Neural progenitor cell (in vitro differentiated cells): ENCODE results near the gene FNDC4. TPM values are rescaled to one million over a fixed set of nuclear protein-coding genes. Genes with fewer than 3 reads are reported as not detected.

Experiments used
- DNase-seq: peaks from one replicate; pipeline ENCODE4 v3.0.0-alpha.2; 2016; ENCODE audit warnings: low spot score
- H2AFZ ChIP-seq: fragments of 200-600 bp; sonication (generic); replicated peaks from 2 replicates; pipeline ENCODE4 v1.6.1; 2016; ENCODE audit warnings: antibody characterized with exemption
- H3F3A ChIP-seq: fragments of 200-600 bp; sonication (generic); 2 replicates; pipeline ENCODE4 v1.6.1; 2016; ENCODE audit warnings: antibody characterized with exemption, low read depth
- H3K27ac ChIP-seq: fragments of 200-600 bp; sonication (generic); 2 replicates; pipeline ENCODE4 v1.5.1; 2016; ENCODE audit warnings: mild to moderate bottlenecking
- H3K27me3 ChIP-seq: fragments of 200-600 bp; sonication (generic); 2 replicates; pipeline ENCODE4 v1.6.1; 2016; ENCODE audit warnings: mild to moderate bottlenecking, moderate library complexity
- H3K36me3 ChIP-seq: fragments of 200-600 bp; sonication (generic); 2 replicates; pipeline ENCODE4 v1.5.1; 2016
- H3K4me1 ChIP-seq: fragments of 200-600 bp; sonication (generic); 2 replicates; pipeline ENCODE4 v1.6.1; 2016; ENCODE audit warnings: mixed run types
- H3K4me2 ChIP-seq: fragments of 200-600 bp; sonication (generic); 2 replicates; pipeline ENCODE4 v1.6.1; 2016
- H3K4me3 ChIP-seq: fragments of 200-600 bp; sonication (generic); 2 replicates; pipeline ENCODE4 v1.5.1; 2016
- H3K79me2 ChIP-seq: fragments of 200-600 bp; sonication (generic); 2 replicates; pipeline ENCODE4 v1.6.1; 2016; ENCODE audit warnings: low read depth
- H3K9ac ChIP-seq: fragments of 200-600 bp; sonication (generic); 2 replicates; pipeline ENCODE4 v1.6.1; 2016
- H3K9me3 ChIP-seq: fragments of 200-600 bp; sonication (generic); 2 replicates; pipeline ENCODE4 v1.5.1; 2016; ENCODE audit warnings: low read depth
- H4K20me1 ChIP-seq: fragments of 200-600 bp; sonication (generic); 2 replicates; pipeline ENCODE4 v1.6.1; 2016; ENCODE audit warnings: low read depth
- H3K27ac Mint-ChIP-seq: 3 replicates; pipeline ENCODE4 v1.8.0; 2021; ENCODE audit warnings: mixed read lengths
- H3K27me3 Mint-ChIP-seq: 2 replicates; pipeline ENCODE4 v1.8.0; 2022; ENCODE audit warnings: low read depth, mild to moderate bottlenecking, inconsistent platforms, moderate library complexity, mixed read lengths; ENCODE audit not compliant: insufficient read depth
- H3K36me3 Mint-ChIP-seq: 3 replicates; pipeline ENCODE4 v1.8.0; 2021; ENCODE audit warnings: mixed read lengths
- H3K4me1 Mint-ChIP-seq: 3 replicates; pipeline ENCODE4 v1.8.0; 2021; ENCODE audit warnings: mixed read lengths
- H3K4me3 Mint-ChIP-seq: 3 replicates; pipeline ENCODE4 v1.8.0; 2021; ENCODE audit warnings: mild to moderate bottlenecking, moderate library complexity, mixed read lengths
- H3K9me3 Mint-ChIP-seq: 3 replicates; pipeline ENCODE4 v1.8.0; 2020; ENCODE audit warnings: mixed read lengths
- CTCF ChIP-seq: fragments of 200-600 bp; sonication (generic); IDR thresholded peaks from 2 replicates; pipeline ENCODE4 v1.5.1; 2017; ENCODE audit warnings: antibody characterized with exemption, mild to moderate bottlenecking
- EZH2 ChIP-seq: fragments of 200-600 bp; sonication (generic); IDR thresholded peaks from 2 replicates; pipeline ENCODE4 v1.6.1; 2017; ENCODE audit warnings: antibody characterized with exemption, mild to moderate bottlenecking, moderate library complexity
- EZH2phosphoT487 ChIP-seq: fragments of 200-600 bp; sonication (generic); IDR thresholded peaks from 2 replicates; pipeline ENCODE4 v1.6.1; 2017; ENCODE audit warnings: antibody characterized with exemption
- total RNA-seq: library from RNA; depleted of rRNA; stranded (reverse); fragments of >200 nt; gene quantifications from 2 replicates; pipeline ENCODE4 v1.2.3, GENCODE V29; 2015; ENCODE audit warnings: low replicate concordance

The FNDC4 gene
- total RNA-seq, 1 donor from 2014 or later, result 6.2 TPM

GRCh38 chr2:27518113-27518781 is 23.2 kb upstream of the FNDC4 start:
- Mint-ChIP-seq H3K36me3 (no peaks in the 10 kb centered on the region), H3K27me3 (no peaks in the 10 kb centered on the region), H3K4me3 (no peak overlapping the region), H3K4me1 (no peaks in the 10 kb centered on the region), H3K27ac (no peak overlapping the region), H3K9me3 (no peaks in the 10 kb centered on the region)
- Histone ChIP-seq H2AFZ (no peak overlapping the region), H3K4me2 (no peak overlapping the region), H3K27ac (no peak overlapping the region), H3K9me3 (no peaks in the 10 kb centered on the region), H3K4me3 (no peak overlapping the region), H3K36me3 (no peaks in the 10 kb centered on the region), H3K79me2 (no peaks in the 10 kb centered on the region), H3K27me3 (no peaks in the 10 kb centered on the region), H3K4me1 (no peaks in the 10 kb centered on the region), H4K20me1 (no peaks in the 10 kb centered on the region), H3F3A (no peaks in the 10 kb centered on the region), H3K9ac (no peak overlapping the region)
- TF ChIP-seq EZH2, result no peak
- no peak for TF ChIP-seq EZH2phosphoT487
- TF ChIP-seq CTCF, result no peak
- DNase-seq, result no peak

- Mint-ChIP-seq H3K4me3 (no peak overlapping the region), H3K36me3 (no peaks in the 10 kb centered on the region), H3K9me3 (no peaks in the 10 kb centered on the region), H3K4me1 (no peaks in the 10 kb centered on the region), H3K27ac (no peak overlapping the region), H3K27me3 (no peaks in the 10 kb centered on the region)
- H3K27me3 ChIP-seq, result no peaks in the 10 kb centered on the region
- no peaks in the 10 kb centered on the region for H3K9me3 ChIP-seq
- no peaks in the 10 kb centered on the region for H3F3A ChIP-seq
- H2AFZ ChIP-seq, result no peak overlapping the region
- no peak overlapping the region for H3K4me2 ChIP-seq
- no peaks in the 10 kb centered on the region for H3K36me3 ChIP-seq
- H3K4me1 ChIP-seq, result no peaks in the 10 kb centered on the region
- H3K79me2 ChIP-seq, result no peaks in the 10 kb centered on the region
- DNase-seq, result no peak
- no peaks in the 10 kb centered on the region for H4K20me1 ChIP-seq
- no peak overlapping the region for H3K4me3 ChIP-seq
- TF ChIP-seq CTCF (no peak), EZH2 (no peak), EZH2phosphoT487 (no peak)
- H3K27ac ChIP-seq, result no peak overlapping the region
- no peak overlapping the region for H3K9ac ChIP-seq
Observed at GRCh38 chr2:27509326-27509725, 14.3 kb upstream of the FNDC4 start.

GRCh38 chr2:27507293-27507692 is 12.3 kb upstream of the FNDC4 start:
- Histone ChIP-seq H3K4me1 (no peaks in the 10 kb centered on the region), H3K79me2 (no peaks in the 10 kb centered on the region), H3K4me3 (no peak overlapping the region), H4K20me1 (no peaks in the 10 kb centered on the region), H2AFZ (no peak overlapping the region), H3F3A (no peaks in the 10 kb centered on the region), H3K27ac (no peak overlapping the region), H3K9ac (no peak overlapping the region), H3K36me3 (no peaks in the 10 kb centered on the region), H3K4me2 (no peak overlapping the region), H3K27me3 (no peaks in the 10 kb centered on the region), H3K9me3 (no peaks in the 10 kb centered on the region)
- H3K9me3 Mint-ChIP-seq, result no peaks in the 10 kb centered on the region
- no peak overlapping the region for H3K27ac Mint-ChIP-seq
- H3K36me3 Mint-ChIP-seq, result no peaks in the 10 kb centered on the region
- no peak for DNase-seq
- no peak for TF ChIP-seq CTCF
- TF ChIP-seq EZH2, result no peak
- no peak for TF ChIP-seq EZH2phosphoT487
- no peak overlapping the region for H3K4me3 Mint-ChIP-seq
- H3K4me1 Mint-ChIP-seq, result peaks cover 4% of the 10 kb centered on the region
- peaks cover 2% of the 10 kb centered on the region for H3K27me3 Mint-ChIP-seq
